H1 (cell line): ENCODE data around the gene L3MBTL3. TPM values are rescaled to one million over a fixed set of nuclear protein-coding genes. Genes with fewer than 3 reads are reported as not detected.

Experiments used
- CTCF ChIA-PET: fragments of 300-600 bp; sonication (Branson Sonifier 250); formaldehyde crosslinking; loops from one replicate; lab custom pipeline; 2021; ENCODE audit not compliant: partially characterized antibody; lab: Charles Lee
- POLR2A ChIA-PET: fragments of 300-600 bp; sonication (Branson Sonifier 250); formaldehyde crosslinking; loops from one replicate; lab custom pipeline; 2021; ENCODE audit warnings: inconsistent platforms; ENCODE audit not compliant: partially characterized antibody; lab: Charles Lee
- DNase-seq, 2 experiments: peaks; one replicate each; pipeline versions ENCODE4 v3.0.0 to v3.0.0-alpha.2; 2010 to 2022; ENCODE audit warnings: low spot score in 2 of 2, low read depth in 1 of 2, mixed read lengths in 1 of 2
- FAIRE-seq: peaks from 2 replicates; lab custom pipeline; 2011; peaks lifted over from hg19 to GRCh38; lab: Jason Lieb, UNC
- H2AFZ ChIP-seq: 2 replicates; pipeline ENCODE4 v1.8.1; 2012; ENCODE audit warnings: low read length, inconsistent platforms
- H2AK5ac ChIP-seq: 2 replicates; pipeline ENCODE4 v1.6.1; 2013; ENCODE audit warnings: low read depth, low read length
- H2BK120ac ChIP-seq: replicated peaks from 2 replicates; pipeline ENCODE3; 2013; ENCODE audit warnings: low read depth, low read length, inconsistent platforms
- H2BK12ac ChIP-seq: 2 replicates; pipeline ENCODE4 v1.6.1; 2013; ENCODE audit warnings: low read depth, low read length
- H2BK15ac ChIP-seq: 2 replicates; pipeline ENCODE4 v1.6.1; 2013; ENCODE audit warnings: low read length
- H2BK20ac ChIP-seq: 2 replicates; pipeline ENCODE4 v1.6.1; 2013; ENCODE audit warnings: low read length
- H2BK5ac ChIP-seq: 2 replicates; pipeline ENCODE4 v1.6.1; 2013; ENCODE audit warnings: low read depth, low read length
- H3K14ac ChIP-seq: 2 replicates; pipeline ENCODE4 v1.6.1; 2013; ENCODE audit warnings: inconsistent platforms; ENCODE audit not compliant: insufficient read length
- H3K18ac ChIP-seq: 2 replicates; pipeline ENCODE4 v1.6.1; 2013; ENCODE audit warnings: low read length; ENCODE audit errors: extremely low read depth
- H3K23ac ChIP-seq: 2 replicates; pipeline ENCODE4 v1.6.1; 2013; ENCODE audit warnings: inconsistent platforms; ENCODE audit not compliant: insufficient read length
- H3K23me2 ChIP-seq: 2 replicates; pipeline ENCODE4 v1.6.1; 2013; ENCODE audit warnings: low read depth, low read length
- H3K27ac ChIP-seq: 2 replicates; pipeline ENCODE4 v1.6.1; 2011; ENCODE audit warnings: low read depth, low read length, inconsistent platforms
- H3K27me3 ChIP-seq, 4 experiments: replicated peaks in 1 of 4; 1 replicate in 1 of 4; 2 replicates in 3 of 4; pipeline versions ENCODE4 v1.6.1 to v1.8.1; 2011 to 2013; ENCODE audit warnings: low read length in 3 of 4, mild to moderate bottlenecking in 3 of 4, inconsistent platforms in 2 of 4, mixed read lengths in 2 of 4, moderate library complexity in 1 of 4; ENCODE audit not compliant: control insufficient read depth in 3 of 4, insufficient read depth in 3 of 4; ENCODE audit errors: extremely low read depth in 1 of 4
- H3K36me3 ChIP-seq, 4 experiments: 2 replicates each; pipeline versions ENCODE4 v1.6.1 to v1.8.1; 2011 to 2013; ENCODE audit warnings: mild to moderate bottlenecking in 4 of 4, low read length in 3 of 4, moderate library complexity in 2 of 4, control low read depth in 1 of 4, inconsistent platforms in 1 of 4; ENCODE audit not compliant: insufficient read depth in 4 of 4, control insufficient read depth in 2 of 4
- H3K4ac ChIP-seq: replicated peaks from 2 replicates; pipeline ENCODE3; 2013; ENCODE audit warnings: low read length, low read depth, mixed read lengths, inconsistent platforms; ENCODE audit not compliant: insufficient read length
- H3K4me1 ChIP-seq, 4 experiments: replicated peaks in 1 of 4; 1 replicate in 1 of 4; 2 replicates in 3 of 4; pipeline versions ENCODE4 v1.6.1 to v1.8.1; 2011 to 2013; ENCODE audit warnings: low read length in 3 of 4, inconsistent platforms in 2 of 4, mixed read lengths in 1 of 4; ENCODE audit not compliant: insufficient read depth in 4 of 4, control insufficient read depth in 3 of 4
- H3K4me2 ChIP-seq, 2 experiments: 2 replicates each; pipeline versions ENCODE4 v1.6.1 to v1.8.1; 2011 to 2013; ENCODE audit warnings: low read depth in 2 of 2, low read length in 2 of 2, control low read depth in 1 of 2, inconsistent platforms in 1 of 2, mild to moderate bottlenecking in 1 of 2; ENCODE audit not compliant: insufficient read depth in 1 of 2
- H3K4me3 ChIP-seq, 4 experiments: fragments of 200-600, 300-600 bp in 1 of 4; sonication (generic), shearing (Covaris generic), sonication (Bioruptor Twin) in 1 of 4; 2 replicates each; pipeline versions ENCODE4 v1.5.1 to v1.8.1; 2011 to 2016; ENCODE audit warnings: low read length in 4 of 4, low read depth in 3 of 4, control low read depth in 2 of 4, inconsistent platforms in 2 of 4, mild to moderate bottlenecking in 2 of 4, mixed read lengths in 1 of 4, moderate library complexity in 1 of 4; ENCODE audit not compliant: insufficient read depth in 2 of 4; ENCODE audit errors: extremely low read depth in 1 of 4
- H3K56ac ChIP-seq: replicated peaks from 2 replicates; pipeline ENCODE3; 2013; ENCODE audit warnings: low read depth, mild to moderate bottlenecking, mixed read lengths, low read length, inconsistent platforms; ENCODE audit not compliant: insufficient read length
- H3K79me1 ChIP-seq: 2 replicates; pipeline ENCODE4 v1.6.1; 2013; ENCODE audit warnings: low read depth, low read length, control low read depth
- H3K79me2 ChIP-seq, 2 experiments: 2 replicates each; pipeline versions ENCODE4 v1.6.1 to v1.8.1; 2012 to 2013; ENCODE audit warnings: low read length in 2 of 2, mild to moderate bottlenecking in 2 of 2, inconsistent platforms in 1 of 2; ENCODE audit not compliant: insufficient read depth in 2 of 2, control insufficient read depth in 1 of 2
- H3K9ac ChIP-seq, 4 experiments: replicated peaks in 1 of 4; 1 replicate in 1 of 4; 2 replicates in 3 of 4; pipeline versions ENCODE4 v1.6.1 to v1.8.1; 2011 to 2013; ENCODE audit warnings: low read depth in 3 of 4, low read length in 3 of 4, control low read depth in 2 of 4, mild to moderate bottlenecking in 2 of 4, moderate library complexity in 2 of 4, inconsistent platforms in 1 of 4; ENCODE audit errors: extremely low read depth in 1 of 4
- H3K9me3 ChIP-seq, 2 experiments: 2 replicates each; pipeline versions ENCODE4 v1.6.1 to v1.8.1; 2012 to 2013; ENCODE audit warnings: mild to moderate bottlenecking in 2 of 2, moderate library complexity in 2 of 2, control low read depth in 1 of 2, inconsistent platforms in 1 of 2, low read depth in 1 of 2, low read length in 1 of 2, mixed read lengths in 1 of 2; ENCODE audit not compliant: insufficient read depth in 2 of 2
- H4K20me1 ChIP-seq, 2 experiments: replicated peaks in 1 of 2; 2 replicates each; pipeline versions ENCODE3 to v1.8.1; 2011 to 2013; ENCODE audit warnings: inconsistent platforms in 2 of 2, low read length in 2 of 2, mild to moderate bottlenecking in 1 of 2; ENCODE audit not compliant: insufficient read depth in 2 of 2, control insufficient read depth in 1 of 2
- H4K5ac ChIP-seq: 2 replicates; pipeline ENCODE4 v1.6.1; 2013; ENCODE audit warnings: low read length, low read depth, mixed read lengths, inconsistent platforms; ENCODE audit not compliant: insufficient read length
- H4K8ac ChIP-seq: 2 replicates; pipeline ENCODE4 v1.8.0; 2013; ENCODE audit warnings: mild to moderate bottlenecking, moderate library complexity, low read length, inconsistent platforms; ENCODE audit not compliant: insufficient read depth; ENCODE audit errors: extremely low read depth
- H4K91ac ChIP-seq: replicated peaks from 2 replicates; pipeline ENCODE3; 2013; ENCODE audit warnings: low read length, mixed read lengths, inconsistent platforms; ENCODE audit not compliant: insufficient read length
- ASH2L ChIP-seq: fragments of 200-600, 300-600 bp; sonication (generic); IDR thresholded peaks from one replicate; pipeline ENCODE4 v1.7.1; 2017; ENCODE audit warnings: low read length
- CHD2 ChIP-seq: IDR thresholded peaks from 2 replicates; pipeline ENCODE4 v1.6.1; 2012; ENCODE audit warnings: low read length, improper control_type of control experiment
- JUN ChIP-seq: IDR thresholded peaks from 2 replicates; pipeline ENCODE4 v1.6.1; 2011; ENCODE audit warnings: low read depth, mild to moderate bottlenecking, improper control_type of control experiment, low read length
- NRF1 ChIP-seq: IDR thresholded peaks from 2 replicates; pipeline ENCODE4 v1.6.1; 2011; ENCODE audit warnings: mild to moderate bottlenecking, low read depth, low read length, improper control_type of control experiment
- RAD21 ChIP-seq, 2 experiments: IDR thresholded peaks in 1 of 2; conservative IDR thresholded peaks in 1 of 2; 2 replicates each; pipeline ENCODE4 v1.6.1; 2011; ENCODE audit warnings: low read depth in 2 of 2, low read length in 2 of 2, improper control_type of control experiment in 1 of 2, inconsistent platforms in 1 of 2, mild to moderate bottlenecking in 1 of 2, moderate library complexity in 1 of 2
- RBBP5 ChIP-seq: IDR thresholded peaks from 2 replicates; pipeline ENCODE4 v1.7.1; 2012; ENCODE audit warnings: low read depth, mild to moderate bottlenecking, inconsistent platforms, low read length, moderate library complexity, borderline replicate concordance
- SAP30 ChIP-seq: fragments of 300-600 bp; sonication (generic); IDR thresholded peaks from 2 replicates; pipeline ENCODE4 v1.7.1; 2012; ENCODE audit warnings: low read length, moderate library complexity, mild to moderate bottlenecking, inconsistent platforms; ENCODE audit not compliant: insufficient read depth, insufficient replicate concordance
- SIRT6 ChIP-seq: IDR thresholded peaks from one replicate; pipeline ENCODE4 v1.7.1; 2012; ENCODE audit warnings: low read length, inconsistent platforms
- SIX5 ChIP-seq: IDR thresholded peaks from 2 replicates; pipeline ENCODE4 v1.6.1; 2011; ENCODE audit warnings: mild to moderate bottlenecking, low read depth, low read length
- SP1 ChIP-seq: IDR thresholded peaks from 2 replicates; pipeline ENCODE4 v1.6.1; 2011; ENCODE audit warnings: low read depth, low read length
- TAF1 ChIP-seq: IDR thresholded peaks from 2 replicates; pipeline ENCODE4 v1.6.1; 2011; ENCODE audit warnings: mild to moderate bottlenecking, low read depth, low read length
- TCF12 ChIP-seq: IDR thresholded peaks from 2 replicates; pipeline ENCODE4 v1.6.1; 2011; ENCODE audit warnings: low read depth, mild to moderate bottlenecking, low read length
- WGBS, 2 experiments: shearing (Covaris generic) in 1 of 2; methylation state at CpG; one replicate each; pipeline versions ENCODE4 v1.1.6 to v1.1.7; 2013 to 2015; ENCODE audit warnings: low lambda C conversion rate in 2 of 2, mixed read lengths in 2 of 2, inconsistent platforms in 1 of 2, low coverage in 1 of 2, missing lambda C conversion rate in 1 of 2; ENCODE audit not compliant: insufficient replicate concordance in 2 of 2, insufficient coverage in 1 of 2, insufficient read length in 1 of 2; ENCODE audit errors: extremely low coverage in 1 of 2, missing lambda C conversion rate in 1 of 2; 5-methylcytosine and 5-hydroxymethylcytosine counted together
- polyA plus RNA-seq, 7 experiments: library from polyadenylated mRNA; depleted of rRNA in 3 of 7; stranded (reverse) in 5 of 7; unstranded in 2 of 7; fragments of >200 nt in 5 of 7; fragments of 200-250 nt in 2 of 7; gene quantifications; 1 replicate in 5 of 7; 2 replicates in 1 of 7; 4 replicates in 1 of 7; pipeline versions ENCODE4 v1.2.1 to v1.2.3, GENCODE V29; 2011 to 2013; ENCODE audit warnings: missing spikeins in 2 of 7, mixed read lengths in 2 of 7
- total RNA-seq: library from RNA; stranded (reverse); fragmentation: NEBNext Ultra II Directional; extraction: Animal tissue kit (Norgen Biotek cat#: 25700); gene quantifications from 2 replicates; pipeline ENCODE4 v1.2.1, GENCODE V29; 2021
- TF ChIP-seq, protein P1 (sequence below): IDR thresholded peaks from 2 replicates; pipeline ENCODE4 v1.6.1; 2011; ENCODE audit warnings: low read depth, mild to moderate bottlenecking, low read length; ENCODE audit not compliant: insufficient read depth
- TF ChIP-seq, protein P2 (sequence below): IDR thresholded peaks from 2 replicates; pipeline ENCODE4 v1.6.1; 2011; ENCODE audit warnings: low read length, improper control_type of control experiment

The L3MBTL3 gene
- total and polyA plus RNA-seq, 2 of the 8 experiments (the other 6 are each of a cell fraction or from before 2014, with no cell fraction given) = 3.9 to 17.2 TPM

DNA sequence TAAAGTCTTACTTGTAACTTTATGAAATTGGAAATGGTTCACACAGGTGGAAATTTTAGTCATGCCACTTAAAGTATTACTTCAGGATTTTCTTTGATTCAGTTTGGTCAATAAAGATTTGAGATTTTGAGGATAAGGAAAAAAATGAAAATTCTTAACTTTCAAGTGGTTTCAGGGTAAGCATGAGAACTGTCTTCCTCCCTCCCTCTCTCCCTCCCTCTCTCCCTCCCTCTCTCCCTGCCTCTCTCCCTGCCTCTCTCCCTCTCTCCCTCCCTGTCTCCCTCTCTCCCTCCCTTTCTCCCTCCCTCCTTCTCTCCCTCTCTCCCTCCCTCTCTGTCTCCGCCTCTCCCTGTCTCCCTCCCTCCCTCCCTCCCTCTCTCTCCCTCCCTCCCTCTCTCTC, 36.9 kb downstream of the L3MBTL3 start:
- Histone ChIP-seq H4K5ac (no peak overlapping the region), H3K56ac (no peak overlapping the region), H3K4me2 (no peak overlapping the region), H2BK12ac (no peak overlapping the region), H4K91ac (no peak overlapping the region), H3K14ac (no peak overlapping the region), H3K27ac (no peak overlapping the region), H3K36me3 (peaks cover 0 to 13% (median 5%) of the 10 kb centered on the region in 4 experiments; a peak in 2 of 8 replicates), H3K27me3 (no peaks in the 10 kb centered on the region), H3K79me1 (no peaks in the 10 kb centered on the region), H3K9me3 (no peaks in the 10 kb centered on the region), H4K8ac (no peak overlapping the region), H3K9ac (no peak overlapping the region), H4K20me1 (peaks cover 0 to 2% of the 10 kb centered on the region in 2 experiments), H2BK5ac (no peak overlapping the region), H3K18ac (no peak overlapping the region), H2AK5ac (no peak overlapping the region), H2AFZ (no peak overlapping the region), H3K4me1 (no peaks in the 10 kb centered on the region), H2BK20ac (no peak overlapping the region), H3K79me2 (no peaks in the 10 kb centered on the region), H2BK15ac (no peak overlapping the region), H2BK120ac (no peak overlapping the region), H3K4ac (no peak overlapping the region), H3K23ac (no peak overlapping the region), H3K23me2 (no peaks in the 10 kb centered on the region), H3K4me3 (no peak overlapping the region)
- ChIA-PET POLR2A (no interaction called here), CTCF (no interaction called here)
- no peak for DNase-seq
- WGBS, 2 experiments = 9% methylated on average over 1 of the region's 1 CpG; no CpG with 5 or more reads in 1 of the 2 experiments
- TF ChIP-seq CHD2 (no peak), RAD21 (IDR thresholded peaks at IDR 0.05 in 1 of 2, conservative IDR thresholded peaks at IDR 0.05 in 1 of 2; ENCODE audit: low read depth in 2 of 2, low read length in 2 of 2) (no peak), TCF12 (no peak), ASH2L (no peak), RBBP5 (no peak), SIX5 (no peak), JUN (no peak), SP1 (no peak), TAF1 (no peak), SIRT6 (no peak), NRF1 (no peak), SAP30 (no peak)
- TF ChIP-seq, protein P1, sequence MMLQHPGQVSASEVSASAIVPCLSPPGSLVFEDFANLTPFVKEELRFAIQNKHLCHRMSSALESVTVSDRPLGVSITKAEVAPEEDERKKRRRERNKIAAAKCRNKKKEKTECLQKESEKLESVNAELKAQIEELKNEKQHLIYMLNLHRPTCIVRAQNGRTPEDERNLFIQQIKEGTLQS = no peak
- TF ChIP-seq, protein P2, sequence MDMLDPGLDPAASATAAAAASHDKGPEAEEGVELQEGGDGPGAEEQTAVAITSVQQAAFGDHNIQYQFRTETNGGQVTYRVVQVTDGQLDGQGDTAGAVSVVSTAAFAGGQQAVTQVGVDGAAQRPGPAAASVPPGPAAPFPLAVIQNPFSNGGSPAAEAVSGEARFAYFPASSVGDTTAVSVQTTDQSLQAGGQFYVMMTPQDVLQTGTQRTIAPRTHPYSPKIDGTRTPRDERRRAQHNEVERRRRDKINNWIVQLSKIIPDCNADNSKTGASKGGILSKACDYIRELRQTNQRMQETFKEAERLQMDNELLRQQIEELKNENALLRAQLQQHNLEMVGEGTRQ = no peak
- FAIRE-seq = no peak
